ENCODE data around the gene NFATC2. TPM values are rescaled to one million over a fixed set of nuclear protein-coding genes. Genes with fewer than 3 reads are reported as not detected.
A peak's percentile ranks its signal among the peaks of the same experiment; 100 is the strongest.
"Not testable (repeated sequence)": the region's sequence is repeated elsewhere in the genome, so short reads cannot be mapped to it uniquely, and the experiment has no call there.

NFATC2 gene
- polyA plus RNA-seq, 5 donors, result 5.8 to 10.1 (median 8.7) TPM

DNA sequence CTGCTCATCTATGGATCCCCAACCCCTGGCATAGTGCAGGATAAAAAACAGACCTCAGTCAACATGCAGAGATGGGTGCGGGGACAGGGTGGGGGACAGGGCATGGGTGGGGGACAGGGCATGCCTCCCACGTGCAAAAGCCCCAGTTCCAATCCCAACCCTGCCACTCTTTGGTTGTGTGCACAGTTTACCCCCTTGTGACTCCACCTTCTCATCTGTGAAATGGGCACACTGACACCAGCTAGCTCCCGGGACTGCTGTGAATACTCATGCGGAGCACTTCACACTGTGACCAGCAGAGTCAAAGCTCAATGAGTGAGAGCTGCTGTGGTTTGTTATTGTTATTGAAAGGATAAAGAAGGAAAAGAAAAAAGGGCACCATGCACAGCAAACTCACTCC, 69.3 kb downstream of the NFATC2 start:
- no peak for DNase-seq

DNA sequence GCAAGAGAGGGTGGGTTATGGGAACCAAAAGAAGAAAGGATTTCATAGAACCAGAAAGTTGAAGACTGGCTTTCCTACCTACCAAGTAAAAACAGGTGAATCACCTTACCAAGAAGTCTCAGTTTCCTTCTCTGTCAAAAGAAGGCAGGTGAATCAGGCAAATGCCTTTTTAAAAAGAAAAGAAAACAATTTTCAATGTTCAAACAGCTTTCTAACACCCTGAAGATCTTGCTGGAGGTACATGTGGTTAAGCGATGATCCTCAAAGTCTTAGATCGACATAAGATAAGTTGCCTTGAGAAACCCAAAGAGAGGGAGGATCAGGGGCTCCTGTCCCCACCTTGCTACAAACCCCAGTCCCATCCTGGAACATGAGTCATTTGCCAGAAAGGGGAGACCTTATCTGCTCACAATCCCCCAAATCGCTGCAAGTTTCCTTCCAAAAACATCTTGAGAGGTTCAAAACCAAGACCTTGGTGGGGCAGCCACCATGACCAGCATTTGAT, 71.6 kb downstream of the NFATC2 start:
- no peak for DNase-seq

DNA sequence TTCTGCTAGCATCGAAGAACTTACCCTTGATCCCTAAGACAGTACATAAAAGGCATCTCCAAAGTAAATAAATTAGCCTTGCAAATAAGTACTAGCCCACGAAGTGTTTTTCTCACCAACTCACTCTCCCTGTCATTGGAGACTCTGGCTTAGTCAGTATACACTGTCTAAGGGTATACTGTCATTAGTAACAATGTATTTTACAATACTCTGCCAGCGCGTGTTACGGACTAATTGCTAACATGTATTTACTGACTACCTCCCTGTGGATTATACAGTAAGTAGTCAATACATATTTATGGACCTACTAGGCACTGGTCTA, 72.1 kb downstream of the NFATC2 start:
- no peak for DNase-seq

DNA sequence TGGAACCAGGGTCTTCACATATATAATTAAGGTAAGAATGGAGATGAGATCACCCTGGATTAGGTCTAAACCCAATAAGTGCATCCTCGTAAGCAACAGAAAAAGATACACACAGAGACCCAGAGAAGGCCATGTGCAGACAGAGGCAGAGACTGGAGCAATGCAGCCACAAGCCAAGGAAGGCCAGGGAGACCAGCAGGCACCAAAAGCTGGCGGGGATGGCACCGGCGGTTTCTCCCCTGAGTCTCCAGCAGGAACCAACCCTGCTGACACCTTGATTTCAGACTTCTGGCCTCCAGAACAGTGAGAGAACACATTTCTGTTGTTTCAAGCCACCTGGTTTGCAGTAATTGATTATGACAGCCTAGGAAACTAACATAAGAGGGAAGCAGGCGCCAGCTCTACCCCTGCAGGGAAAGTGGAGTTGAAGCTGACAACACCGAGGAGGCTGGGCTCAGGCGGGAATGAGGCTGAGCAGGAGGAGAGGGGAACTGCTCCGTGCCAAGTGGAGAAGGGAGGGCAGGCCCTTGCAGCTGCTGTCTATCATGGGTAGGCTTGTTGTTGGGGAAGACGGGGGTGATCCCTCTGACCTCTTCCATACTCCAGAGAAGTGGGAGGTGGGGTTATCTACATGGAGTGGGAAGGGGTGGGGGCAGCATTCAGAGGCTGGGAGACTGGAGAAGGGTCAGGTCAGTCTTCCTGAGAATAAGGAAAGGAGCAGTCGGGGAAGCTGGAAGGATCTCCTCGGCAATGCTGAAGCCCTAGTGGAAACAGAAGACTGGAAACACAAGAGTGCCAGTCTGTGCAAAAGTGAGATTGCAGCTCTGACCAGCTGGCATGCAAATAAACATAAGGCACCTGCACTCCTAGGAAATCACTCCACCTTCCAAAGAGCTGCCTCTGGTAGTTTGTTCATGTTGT, 72.7 kb downstream of the NFATC2 start:
- DNase-seq, result no peak

DNA sequence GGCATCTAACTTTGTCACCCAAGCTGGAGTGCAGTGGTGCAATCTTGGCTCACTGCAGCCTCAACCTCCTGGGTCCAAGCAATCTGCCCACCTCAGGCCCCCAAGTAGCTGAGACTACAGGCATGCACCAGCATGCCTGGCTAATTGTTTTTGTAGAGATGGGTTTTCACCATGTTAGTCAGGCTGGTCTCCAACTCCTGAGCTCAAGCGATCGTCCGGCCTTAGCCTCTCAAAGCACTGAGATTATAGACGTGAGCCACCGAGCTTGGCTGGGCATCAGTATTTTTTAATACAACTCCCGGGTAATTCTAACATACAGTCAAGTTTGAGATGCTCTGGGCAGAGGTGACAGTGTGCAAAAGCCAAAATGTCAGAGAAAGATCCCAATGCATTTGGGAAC, 73.5 kb downstream of the NFATC2 start:
- DNase-seq, result no peak

DNA sequence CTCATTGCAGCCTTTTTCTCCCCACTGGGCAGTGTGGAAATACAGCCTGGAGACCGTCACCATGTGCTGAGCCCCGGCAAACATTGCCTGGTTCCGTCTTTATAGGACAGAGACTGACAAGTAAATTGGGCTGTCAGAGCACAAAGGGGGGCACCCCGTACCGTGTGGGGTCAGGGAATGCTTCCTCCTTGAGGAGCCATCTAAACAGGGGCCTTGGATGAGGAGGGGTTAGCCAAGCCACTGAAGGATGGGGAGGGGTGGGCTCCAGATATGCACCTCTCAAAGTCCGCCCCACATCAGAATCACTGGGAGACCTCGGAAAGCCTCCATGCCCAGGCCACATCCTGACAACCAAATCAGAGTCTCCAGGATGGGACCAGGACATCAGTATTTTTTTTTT, 73.9 kb downstream of the NFATC2 start:
- DNase-seq, result no peak

GRCh38 chr20:51467956-51468626, 74.4 kb downstream of the NFATC2 start:
- DNase-seq, result no peak

DNA sequence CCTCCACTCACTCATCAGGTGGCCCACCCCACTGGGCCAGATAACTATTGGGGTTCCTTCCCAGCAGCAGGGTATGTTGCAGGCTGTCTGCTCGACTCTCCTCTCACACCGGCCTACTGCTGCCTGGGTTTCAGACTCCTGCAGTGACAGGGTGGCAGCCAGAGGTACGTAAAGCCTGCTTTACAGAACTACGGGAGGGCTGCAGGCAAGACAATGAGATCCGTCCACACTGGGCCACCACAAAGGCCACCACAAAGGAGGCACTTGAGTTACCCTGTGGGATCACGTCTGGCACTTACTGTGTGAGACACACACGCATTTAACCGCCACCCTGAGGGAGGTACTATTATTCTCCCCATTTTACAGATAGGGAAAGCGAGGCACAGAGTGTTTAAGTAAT, 78.5 kb downstream of the NFATC2 start:
- no peak for DNase-seq

- DNase-seq, result no peak
These were observed 79.0 kb downstream of the NFATC2 start for GRCh38 chr20:51463560-51463959.

DNA sequence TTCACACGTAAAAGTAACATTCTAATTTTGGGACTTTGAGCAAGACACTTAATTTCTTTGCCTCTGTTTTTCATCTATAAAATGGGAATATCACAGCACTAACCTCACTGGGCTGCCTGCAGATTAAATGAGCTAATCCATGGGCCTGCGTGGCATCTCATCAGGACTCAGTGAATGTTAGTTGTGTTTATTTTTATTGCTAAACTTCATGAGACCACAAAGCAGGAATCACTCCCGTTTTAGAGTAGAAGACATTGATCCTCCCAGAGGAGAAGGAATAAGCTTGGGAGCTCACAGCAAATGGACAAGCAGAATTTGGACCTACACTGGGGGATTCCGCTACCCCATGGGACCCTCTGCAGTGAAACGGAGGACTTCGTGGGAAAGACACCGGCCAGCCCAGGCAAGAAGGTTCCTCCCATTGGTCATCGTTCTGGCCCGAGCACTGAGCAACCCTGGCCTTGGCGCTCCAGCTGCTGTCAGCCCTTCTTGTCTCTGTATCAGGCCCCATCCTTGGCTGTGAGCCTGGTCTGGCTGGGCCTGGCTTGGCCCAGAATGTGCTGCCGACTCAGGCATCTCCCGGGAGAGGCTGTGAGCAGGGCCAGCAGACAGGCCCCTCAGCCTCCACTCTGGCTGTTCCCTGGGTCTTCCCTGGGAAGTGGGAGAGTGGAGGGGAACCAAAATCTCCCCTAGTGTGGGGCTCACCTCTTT, 79.8 kb downstream of the NFATC2 start:
- DNase-seq, result peak; percentile 85

- not testable (repeated sequence) for DNase-seq
These were observed 80.7 kb downstream of the NFATC2 start for GRCh38 chr20:51461846-51462245.

DNA sequence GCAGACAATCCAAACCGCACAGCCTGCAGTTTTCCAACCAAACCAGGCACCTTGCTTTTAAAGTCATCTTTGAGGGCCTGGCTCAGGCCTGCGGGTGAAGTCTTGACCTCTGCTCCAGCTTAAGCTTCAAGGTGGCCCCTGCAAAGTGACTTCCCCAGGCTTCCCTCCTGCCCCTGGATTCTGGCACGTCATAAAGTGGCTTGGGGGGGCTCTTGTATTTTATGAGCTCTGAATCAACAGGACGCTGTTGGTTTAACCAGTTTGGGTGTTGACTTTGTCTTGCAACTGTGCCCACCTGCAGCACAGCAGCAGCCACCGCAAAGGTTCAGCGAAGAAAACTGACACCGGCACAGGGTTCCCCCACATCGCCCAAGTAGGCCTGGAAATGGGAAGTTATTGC, 81.2 kb downstream of the NFATC2 start:
- DNase-seq, result no peak

DNA sequence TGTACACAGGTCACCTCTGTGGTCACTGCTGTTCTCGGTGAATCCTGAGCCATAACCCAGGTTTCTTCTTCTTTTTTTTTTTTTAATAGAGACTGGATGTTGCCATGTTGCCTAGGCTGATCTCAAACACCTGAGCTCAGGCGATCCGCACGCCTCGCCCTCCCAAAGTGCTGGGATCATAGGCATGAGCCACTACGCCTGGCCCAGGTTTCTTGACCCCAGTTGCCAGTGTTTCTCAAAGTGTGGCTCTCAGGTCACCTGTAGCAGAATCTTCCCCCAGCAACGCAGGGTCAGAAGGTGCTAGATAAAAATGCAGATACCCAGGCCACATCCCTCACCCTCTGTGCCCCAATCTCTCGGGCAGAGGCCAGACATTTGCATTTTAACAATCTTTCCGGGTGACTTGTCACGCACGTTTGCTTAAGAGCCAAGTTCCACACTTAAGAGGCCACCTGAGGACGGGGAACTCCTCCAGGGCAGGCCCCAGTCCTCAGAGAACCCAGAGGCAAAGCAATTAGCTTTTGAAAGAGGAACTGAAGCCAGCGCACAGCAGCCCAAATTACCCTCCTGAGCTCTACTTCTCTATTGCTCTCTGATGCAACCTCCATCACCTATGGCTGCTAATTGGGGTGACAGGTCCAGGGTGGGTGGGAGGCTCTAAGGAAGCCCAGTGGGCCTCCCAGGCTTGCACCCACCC, 81.8 kb downstream of the NFATC2 start:
- DNase-seq, result no peak

DNA sequence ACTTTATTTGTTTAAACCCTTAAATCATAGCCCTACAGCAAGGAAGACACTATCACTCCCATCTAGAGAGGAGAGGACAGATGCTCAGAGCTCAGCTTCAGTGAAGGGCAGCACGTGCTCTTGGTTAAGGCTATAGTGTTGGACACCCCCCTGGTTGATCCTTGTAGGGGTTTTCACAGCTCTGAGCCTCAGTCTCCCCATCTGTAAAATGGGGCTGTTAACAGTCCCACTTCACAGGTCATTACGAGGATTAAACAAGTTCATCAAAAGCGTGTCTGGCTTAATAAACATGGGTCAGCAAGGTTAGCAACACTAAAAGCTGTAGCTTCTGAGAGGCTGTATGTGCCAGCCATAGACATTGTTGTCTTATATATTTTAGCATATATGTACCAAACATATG, 82.4 kb downstream of the NFATC2 start:
- no peak for DNase-seq

GRCh38 chr20:51458751-51459439, 83.6 kb downstream of the NFATC2 start:
- DNase-seq, result no peak

DNA sequence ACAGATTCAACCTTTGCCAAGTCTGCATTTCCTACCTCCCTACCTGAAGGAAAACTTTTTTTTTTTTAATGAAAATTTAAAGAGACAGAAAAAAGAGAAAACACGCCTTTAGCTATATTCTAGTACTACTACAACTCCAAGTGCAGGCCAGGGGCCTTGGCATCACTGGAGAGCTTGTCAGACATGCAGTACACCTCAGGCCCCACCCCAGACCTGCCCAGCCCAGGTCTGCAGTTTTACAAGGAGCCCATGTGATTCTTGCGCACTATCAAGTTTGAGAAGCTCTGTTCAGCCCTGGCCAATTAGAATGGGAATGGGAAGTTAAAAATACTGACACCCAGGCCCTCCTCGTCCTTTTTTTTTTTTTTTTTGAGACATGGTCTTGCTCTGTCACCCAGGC, 85.0 kb downstream of the NFATC2 start:
- no peak for DNase-seq

DNA sequence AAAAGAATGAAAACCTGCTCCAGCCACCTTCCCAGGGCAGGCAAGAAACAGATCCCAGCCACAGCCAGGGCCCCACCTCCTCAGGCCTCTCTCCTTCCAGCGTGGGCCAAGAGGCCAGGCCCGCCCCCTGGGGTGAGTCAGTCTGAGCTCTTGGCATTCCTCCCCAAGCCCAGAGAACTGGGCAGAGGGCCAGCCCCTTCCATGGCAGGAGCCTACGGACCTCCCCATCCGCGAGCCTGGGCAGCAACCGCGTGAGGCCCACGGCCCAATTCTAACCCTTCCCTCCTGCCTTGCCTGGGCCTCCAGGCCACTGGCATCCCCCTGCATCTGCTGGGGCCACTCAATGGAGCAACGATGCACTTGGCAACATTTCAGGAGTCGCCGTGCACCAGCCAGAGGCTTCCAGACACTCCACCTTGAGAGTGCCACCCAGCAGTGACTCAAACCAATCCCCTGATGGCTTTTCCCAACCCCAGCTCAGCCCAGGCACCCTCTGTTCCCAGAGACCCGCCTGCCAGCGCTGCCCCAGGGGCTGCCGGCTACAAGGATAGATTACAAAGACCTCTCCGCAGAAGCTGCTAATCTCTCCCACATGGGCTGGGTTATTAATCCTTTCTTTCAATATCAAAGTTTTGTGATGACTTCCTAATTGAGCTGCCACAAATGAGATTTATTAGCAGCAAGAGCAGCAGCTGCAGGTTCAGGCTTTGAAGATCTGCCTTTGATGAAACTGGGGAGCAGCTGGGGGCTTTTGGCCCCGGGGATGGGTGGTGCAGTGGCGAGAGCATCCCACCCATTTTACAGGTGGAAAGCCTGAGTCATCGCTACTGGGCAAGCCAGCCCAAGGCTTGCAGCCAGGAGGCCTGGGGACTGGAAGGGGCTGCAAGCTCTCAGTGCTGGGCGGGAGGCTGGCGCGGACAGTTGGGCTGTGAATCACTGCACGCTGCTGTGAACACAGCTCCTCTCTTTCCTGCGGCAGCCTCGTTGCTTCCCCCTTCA, 85.7 kb downstream of the NFATC2 start:
- peak; percentile 93 to 95 for DNase-seq

GRCh38 chr20:51454250-51454865, 88.2 kb downstream of the NFATC2 start:
- DNase-seq, result no peak

- DNase-seq, result no peak
These were observed 89.7 kb downstream of the NFATC2 start for GRCh38 chr20:51452734-51453365.
